ENCODE results near the gene CD59. TPM values are rescaled to one million over a fixed set of nuclear protein-coding genes. Genes with fewer than 3 reads are reported as not detected.

CD59 gene, protein sequence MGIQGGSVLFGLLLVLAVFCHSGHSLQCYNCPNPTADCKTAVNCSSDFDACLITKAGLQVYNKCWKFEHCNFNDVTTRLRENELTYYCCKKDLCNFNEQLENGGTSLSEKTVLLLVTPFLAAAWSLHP
- total RNA-seq: 10 to 100 TPM; 97.2 to 97.4 TPM

DNA sequence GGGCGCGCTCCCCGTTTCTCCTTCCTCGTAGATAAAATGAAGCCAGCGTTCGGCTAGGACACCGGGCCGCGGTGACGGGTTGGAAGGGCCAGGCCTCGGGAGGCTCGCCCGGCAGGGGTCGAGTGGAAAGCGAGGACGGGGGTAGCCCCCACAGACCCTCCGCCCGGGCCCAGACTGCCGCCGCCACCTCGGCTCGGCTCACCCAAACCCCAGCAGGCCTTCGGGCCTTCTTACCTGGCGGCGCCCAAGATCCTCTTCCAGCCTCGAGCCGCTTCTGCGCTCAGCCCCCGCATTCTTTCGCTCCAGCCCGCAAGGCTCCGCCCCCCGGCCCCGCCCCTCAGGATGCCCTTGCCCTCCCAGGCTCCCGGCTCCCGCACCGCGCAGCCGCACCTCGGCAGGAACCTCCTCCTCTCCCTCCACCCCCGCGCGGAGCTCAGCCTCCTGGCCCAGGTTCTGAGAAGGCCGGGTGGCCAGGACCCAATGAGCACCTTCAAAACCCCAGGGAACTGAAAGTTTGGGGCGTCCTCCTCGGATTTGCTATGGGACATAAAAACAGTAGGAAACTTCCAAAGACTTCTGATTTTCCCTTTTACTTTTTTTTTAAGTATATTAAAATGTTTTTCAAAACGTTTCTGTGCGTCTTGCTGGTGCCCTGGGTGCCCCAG lies at the start of gene CD59:
CD59 (minus strand) TSS at position 276 of the 665 bp plus-strand sequence. CDS start 13,978 bp downstream, outside the sequence.
- ChIA-PET POLR2A (interaction anchor here (0.7 kb wide), 1 partner anchor 58 kb away, joined by 12 read pairs; no protein-coding TSS in a partner anchor), CTCF (interaction anchor here (1.1 to 2.3 kb wide), 4 partner anchors 14 to 38 kb away, joined by 3 to 5 read pairs (median 4); partner anchors contain the start of gene FBXO3)
- peak; percentile 84 for DNase-seq
- Mint-ChIP-seq H3K4me1 (peaks cover 38% of the 10 kb centered on the region), H3K36me3 (ENCODE audit: low read depth) (peaks cover 20% of the 10 kb centered on the region), H3K4me3 (peak within 1 kb of the TSS; percentile 83), H3K27me3 (peaks cover 15% of the 10 kb centered on the region), H3K27ac (peak within 1 kb of the TSS; percentile 87), H3K9me3 (no peaks in the 10 kb centered on the region)

DNA sequence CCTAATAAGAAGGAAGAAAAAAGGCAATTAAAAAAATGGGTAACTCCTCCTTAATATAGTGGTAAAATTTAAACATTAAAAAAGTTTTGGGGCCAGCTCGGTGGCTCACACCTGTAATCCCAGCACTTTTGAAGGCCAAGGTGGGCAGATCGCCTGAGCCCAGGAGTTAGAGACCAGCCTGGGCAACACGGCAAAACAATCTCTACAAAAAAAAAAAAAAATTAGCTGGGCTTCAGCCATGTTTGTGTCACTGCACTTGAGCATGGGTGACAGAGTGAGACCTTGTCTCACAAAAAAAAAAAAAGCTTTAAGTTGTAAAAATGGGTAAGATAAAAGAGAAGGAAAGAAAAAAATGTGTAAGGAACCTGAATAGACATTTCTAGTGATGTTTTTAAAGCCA lies 49.4 kb upstream of the CD59 start:
- H3K4me3 Mint-ChIP-seq: no peak overlapping the region
- H3K36me3 Mint-ChIP-seq (ENCODE audit: low read depth): no peaks in the 10 kb centered on the region
- H3K4me1 Mint-ChIP-seq: peaks cover 6% of the 10 kb centered on the region
- ChIA-PET CTCF (no interaction called here), POLR2A (no interaction called here)
- DNase-seq: no peak
- H3K9me3 Mint-ChIP-seq: no peaks in the 10 kb centered on the region
- no peak overlapping the region for H3K27ac Mint-ChIP-seq
- H3K27me3 Mint-ChIP-seq: peaks cover 31% of the 10 kb centered on the region

DNA sequence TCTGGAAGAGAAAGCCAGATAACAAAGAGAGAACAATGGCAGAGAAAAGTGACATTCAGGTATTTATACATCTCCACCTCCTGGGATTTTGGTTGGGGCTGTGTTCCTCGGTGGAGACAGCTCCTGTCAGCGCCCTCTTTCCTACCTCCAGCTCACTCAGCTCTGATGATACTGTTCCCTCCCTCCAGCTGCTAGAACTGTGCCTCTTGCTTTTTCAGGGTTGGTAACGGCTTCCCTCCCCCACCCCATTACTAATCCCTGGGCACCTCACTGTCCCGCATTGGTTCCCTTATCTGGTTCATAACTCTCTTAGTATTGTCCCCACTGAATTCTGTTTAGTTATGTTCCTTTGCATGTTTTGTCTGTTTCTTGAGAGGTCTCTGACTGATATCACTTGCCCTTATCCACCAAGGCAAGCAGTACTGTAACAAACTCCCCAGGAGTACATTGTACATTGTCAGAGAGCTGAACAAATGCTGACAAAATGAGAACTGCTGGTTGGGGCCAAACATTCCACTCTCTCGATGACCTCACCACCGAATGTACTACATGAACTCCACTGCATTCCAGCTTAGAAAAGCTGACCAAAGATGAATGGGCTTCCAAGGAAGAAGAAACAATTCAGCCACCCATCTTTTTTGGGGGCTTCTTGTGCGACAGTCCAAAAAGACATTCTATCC lies 43.8 kb upstream of the CD59 start:
- no peaks in the 10 kb centered on the region for H3K9me3 Mint-ChIP-seq
- no peak overlapping the region for H3K4me3 Mint-ChIP-seq
- ChIA-PET POLR2A (no interaction called here), CTCF (interaction anchor here (0.6 kb wide), 1 partner anchor 498 kb away, joined by 3 read pairs; no protein-coding TSS in a partner anchor)
- H3K36me3 Mint-ChIP-seq (ENCODE audit: low read depth): no peaks in the 10 kb centered on the region
- DNase-seq: no peak
- H3K4me1 Mint-ChIP-seq: peaks cover 7% of the 10 kb centered on the region
- peaks cover 34% of the 10 kb centered on the region for H3K27me3 Mint-ChIP-seq
- no peak overlapping the region for H3K27ac Mint-ChIP-seq

DNA sequence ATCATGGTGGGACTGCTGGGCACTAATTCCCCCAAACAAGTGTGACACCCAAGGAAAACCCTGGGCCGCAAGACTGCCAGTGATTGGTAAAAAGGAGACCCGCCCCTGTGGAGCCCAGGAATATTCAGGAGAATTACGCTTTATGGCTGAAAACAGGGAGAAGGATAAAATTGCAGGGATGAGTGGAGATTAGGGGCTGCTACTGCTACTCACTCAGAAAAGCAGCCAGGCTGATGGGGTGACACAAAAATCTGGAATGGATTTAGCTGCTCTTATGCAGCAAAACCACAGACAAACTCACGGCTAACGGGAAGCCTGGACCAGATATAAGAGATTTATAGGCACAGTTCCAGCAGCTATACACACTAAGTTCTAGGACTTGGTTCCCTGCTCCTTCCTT lies 42.5 kb upstream of the CD59 start:
- Mint-ChIP-seq H3K4me3 (no peak overlapping the region), H3K27me3 (peaks cover 32% of the 10 kb centered on the region), H3K9me3 (no peaks in the 10 kb centered on the region), H3K36me3 (ENCODE audit: low read depth) (no peaks in the 10 kb centered on the region), H3K27ac (no peak overlapping the region), H3K4me1 (peaks cover 10% of the 10 kb centered on the region)
- POLR2A ChIA-PET: no interaction called here
- CTCF ChIA-PET: no interaction called here
- DNase-seq: no peak

DNA sequence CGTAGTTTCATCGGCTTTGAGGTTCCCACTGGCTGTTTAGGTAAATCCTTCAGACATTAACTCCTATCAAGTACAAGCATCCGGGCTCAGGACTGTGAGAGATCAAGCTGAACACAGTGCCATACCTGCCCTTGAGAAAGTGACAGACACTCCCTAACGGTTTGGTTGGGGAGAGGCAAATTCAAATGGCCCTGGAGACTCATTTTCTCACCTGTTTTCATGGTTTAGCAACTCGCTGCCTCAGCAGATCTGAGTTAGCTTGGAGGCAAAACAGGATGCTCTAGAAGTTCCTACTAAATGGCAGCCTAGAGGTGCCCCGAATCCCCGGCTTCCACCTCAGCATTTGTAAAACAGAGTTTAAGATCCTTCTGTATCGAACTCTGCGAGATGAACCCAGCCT lies 41.7 kb upstream of the CD59 start:
- POLR2A ChIA-PET: no interaction called here
- peaks cover 30% of the 10 kb centered on the region for H3K27me3 Mint-ChIP-seq

DNA sequence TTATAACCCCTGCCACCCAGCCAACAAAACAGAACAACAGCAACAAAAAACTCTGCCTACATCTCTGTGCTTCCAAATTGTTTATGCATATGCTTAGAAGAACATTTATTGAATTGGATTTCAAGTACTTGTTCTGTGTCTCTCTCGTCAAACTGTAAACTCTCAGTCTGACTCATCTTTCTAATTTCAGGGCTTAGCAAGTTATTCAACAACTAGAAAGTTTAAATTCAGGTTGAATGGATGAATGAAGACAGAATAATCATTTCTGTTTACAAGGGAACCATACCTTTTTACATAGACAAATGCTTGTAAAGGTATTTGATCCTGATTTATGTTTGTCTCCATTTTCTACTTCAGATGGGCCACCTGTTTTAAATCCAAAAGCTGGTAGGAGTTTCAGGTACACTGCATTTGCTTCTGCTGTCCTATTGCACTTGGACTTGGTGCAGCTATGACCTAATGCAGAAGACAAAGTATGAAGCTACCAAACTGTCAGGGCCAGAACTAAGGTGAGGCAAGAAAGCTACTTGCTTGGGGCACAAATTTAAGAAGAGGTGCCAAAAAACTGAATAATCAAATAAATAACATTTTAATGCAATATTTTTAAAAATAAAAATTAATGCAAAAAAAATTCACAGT lies 39.7 kb upstream of the CD59 start:
- no peaks in the 10 kb centered on the region for H3K9me3 Mint-ChIP-seq
- no peak overlapping the region for H3K4me3 Mint-ChIP-seq
- DNase-seq: no peak
- H3K36me3 Mint-ChIP-seq (ENCODE audit: low read depth): peaks cover 4% of the 10 kb centered on the region
- no peak overlapping the region for H3K27ac Mint-ChIP-seq
- ChIA-PET POLR2A (no interaction called here), CTCF (no interaction called here)
- H3K27me3 Mint-ChIP-seq: peaks cover 26% of the 10 kb centered on the region
- H3K4me1 Mint-ChIP-seq: peaks cover 30% of the 10 kb centered on the region

More for the DNA sequence above, 41.7 kb upstream of the CD59 start:
- Mint-ChIP-seq H3K4me1 (peaks cover 17% of the 10 kb centered on the region), H3K36me3 (ENCODE audit: low read depth) (no peaks in the 10 kb centered on the region), H3K27ac (no peak overlapping the region), H3K4me3 (no peak overlapping the region), H3K9me3 (no peaks in the 10 kb centered on the region)
- DNase-seq: no peak
- CTCF ChIA-PET: interaction anchor here (0.6 to 1.2 kb wide), 2 partner anchors 35 to 763 kb away, joined by 3 to 5 read pairs; no protein-coding TSS in a partner anchor

DNA sequence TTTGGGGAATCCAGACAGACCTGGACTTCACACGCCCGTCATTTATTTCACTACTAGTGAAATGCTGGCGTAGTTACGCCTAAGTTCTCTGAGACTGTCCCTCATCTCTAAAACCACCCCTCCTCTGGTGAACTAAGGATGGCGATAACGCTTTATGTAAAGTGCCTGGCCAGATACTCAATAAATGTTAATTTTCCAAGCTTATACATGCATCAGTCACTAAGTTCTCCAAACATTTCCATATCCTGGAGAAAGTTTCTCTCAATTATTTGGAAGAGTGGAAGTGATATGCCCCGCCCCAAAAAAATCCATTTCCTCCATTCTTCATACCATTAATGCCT lies 39.2 kb upstream of the CD59 start:
- CTCF ChIA-PET: interaction anchor here (2.0 kb wide), 1 partner anchor 38 kb away, joined by 5 read pairs; the partner anchor contains the start of gene CD59
- Mint-ChIP-seq H3K4me1 (peaks cover 30% of the 10 kb centered on the region), H3K4me3 (peak overlapping the region; percentile 92), H3K9me3 (no peaks in the 10 kb centered on the region), H3K27me3 (peaks cover 26% of the 10 kb centered on the region), H3K27ac (no peak overlapping the region), H3K36me3 (ENCODE audit: low read depth) (peaks cover 5% of the 10 kb centered on the region)
- POLR2A ChIA-PET: no interaction called here
- no peak for DNase-seq

DNA sequence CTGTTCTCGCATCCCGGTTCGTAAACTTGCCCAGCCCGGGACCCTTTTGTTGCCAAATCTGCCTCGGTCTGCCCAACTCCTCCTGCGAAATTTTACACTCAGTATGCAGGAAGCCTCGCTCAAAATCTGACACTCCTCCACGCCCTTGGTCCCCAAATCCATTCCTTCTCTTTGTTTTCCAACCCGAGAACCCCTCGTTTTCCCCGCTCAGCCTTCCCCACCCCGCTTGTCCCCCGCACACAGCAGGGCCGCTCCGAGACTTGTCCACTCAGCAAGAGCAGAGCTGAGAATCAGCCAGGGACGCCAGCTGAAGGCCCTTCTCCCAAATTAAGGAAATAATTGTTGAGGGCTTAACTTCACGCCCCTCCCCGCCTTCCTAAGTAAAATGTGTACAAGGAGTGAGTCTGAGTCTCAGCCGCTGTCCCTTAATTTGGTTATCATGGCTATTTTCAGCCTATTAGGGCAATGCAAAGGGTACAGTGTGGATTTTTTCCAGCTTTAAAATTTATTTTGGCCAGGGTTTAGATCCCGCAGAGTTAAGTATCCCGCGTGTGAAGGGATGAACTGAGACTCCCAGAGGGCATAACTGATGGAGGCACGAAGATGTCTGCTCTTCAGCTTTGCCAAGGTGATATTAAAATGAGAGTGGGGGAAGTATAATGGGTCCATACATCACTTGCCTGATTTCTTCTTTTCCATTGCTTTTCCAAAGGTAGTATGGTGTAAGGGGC lies 38.7 kb upstream of the CD59 start:
- Mint-ChIP-seq H3K4me3 (peak overlapping the region; percentile 92), H3K9me3 (no peaks in the 10 kb centered on the region), H3K27ac (peak overlapping the region; percentile 80), H3K36me3 (ENCODE audit: low read depth) (peaks cover 10% of the 10 kb centered on the region), H3K4me1 (peaks cover 30% of the 10 kb centered on the region), H3K27me3 (peaks cover 24% of the 10 kb centered on the region)
- POLR2A ChIA-PET: interaction anchor here (0.6 kb wide), 1 partner anchor 75 kb away, joined by 3 read pairs; no protein-coding TSS in a partner anchor
- no peak for DNase-seq
- CTCF ChIA-PET: interaction anchor here (0.6 to 2.0 kb wide), 3 partner anchors 38 to 1178 kb away, joined by 3 to 5 read pairs (median 3); partner anchors contain the start of gene CD59

DNA sequence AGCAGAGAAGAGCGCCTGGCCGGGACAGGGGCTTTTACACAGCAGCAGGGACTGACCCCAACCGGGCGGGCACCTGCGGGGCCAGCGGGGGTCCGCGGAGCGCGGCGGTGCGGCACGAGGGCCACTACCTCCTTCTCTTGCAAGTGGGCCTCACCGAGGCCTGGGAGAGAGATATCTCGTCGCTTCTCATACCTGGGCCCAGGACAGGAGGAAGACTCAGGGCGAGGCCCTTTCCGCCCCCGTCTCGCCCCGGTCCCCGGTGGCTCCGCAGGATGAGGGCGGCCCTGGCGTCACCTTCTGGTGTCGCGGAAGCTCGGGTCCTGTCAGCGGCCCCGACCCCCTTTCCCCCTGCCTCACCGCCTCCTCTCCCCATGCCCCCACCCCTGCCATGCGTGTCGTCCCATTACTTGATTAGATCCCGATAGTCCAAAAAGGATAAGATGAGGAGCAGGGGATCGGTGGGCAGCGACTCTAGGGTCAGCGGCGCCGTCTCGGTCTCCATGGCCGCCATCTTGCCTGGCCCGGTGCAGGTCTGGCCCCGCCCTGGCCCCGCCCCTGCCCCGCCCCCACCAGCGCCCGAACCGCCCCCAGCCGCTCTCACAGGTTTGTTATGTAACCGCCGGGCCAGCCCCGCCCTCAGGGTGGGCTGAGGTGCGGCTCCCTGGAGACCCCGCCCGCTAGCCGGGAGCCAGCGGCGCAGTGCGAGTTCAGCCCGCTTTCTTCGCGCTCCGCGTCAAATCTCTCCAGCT lies 37.9 kb upstream of the CD59 start, which contains the start of gene FBXO3:
FBXO3 (minus strand) TSS at position 534 of the 749 bp plus-strand sequence; CDS start at position 511, 23 bp downstream.
- POLR2A ChIA-PET: interaction anchor here (0.6 kb wide), 1 partner anchor 74 kb away, joined by 3 read pairs; no protein-coding TSS in a partner anchor

DNA sequence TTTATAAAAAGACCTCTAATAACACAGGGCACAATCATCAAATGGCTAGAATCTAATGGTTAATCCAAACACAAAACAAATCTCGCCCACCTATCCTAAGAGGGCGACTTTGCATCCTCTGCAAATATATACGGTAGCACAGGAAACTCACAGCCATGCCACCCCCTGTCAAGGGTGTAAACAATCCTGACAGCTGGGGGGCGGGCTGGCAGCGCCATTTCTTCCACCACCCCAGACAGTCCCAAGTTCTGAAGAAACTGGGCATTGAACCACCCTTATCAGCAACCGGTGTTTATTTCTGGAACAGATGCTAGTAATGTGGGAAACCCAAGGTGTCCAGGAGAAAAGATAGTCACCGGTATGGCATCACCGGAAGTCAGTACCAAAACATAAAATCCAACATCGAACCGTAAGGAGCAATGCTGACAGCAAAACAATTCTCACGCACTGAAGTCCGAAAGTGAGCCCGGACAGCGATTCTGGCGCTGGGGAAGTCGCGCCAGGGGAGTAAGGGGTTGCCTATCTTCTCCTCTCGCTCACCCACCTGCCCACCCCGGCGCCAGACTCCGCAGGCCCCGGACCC lies 37.3 kb upstream of the CD59 start:
- peak; percentile 51 for DNase-seq
- H3K27ac Mint-ChIP-seq: peak overlapping the region; percentile 95
- peaks cover 22% of the 10 kb centered on the region for H3K27me3 Mint-ChIP-seq
- POLR2A ChIA-PET: no interaction called here
- H3K4me1 Mint-ChIP-seq: peaks cover 30% of the 10 kb centered on the region
- peaks cover 18% of the 10 kb centered on the region for H3K36me3 Mint-ChIP-seq (ENCODE audit: low read depth)
- CTCF ChIA-PET: interaction anchor here (1.0 to 2.0 kb wide), 4 partner anchors 14 to 36 kb away, joined by 3 to 5 read pairs (median 4); partner anchors contain the start of gene CD59
- peak overlapping the region; percentile 92 for H3K4me3 Mint-ChIP-seq
- H3K9me3 Mint-ChIP-seq: no peaks in the 10 kb centered on the region

More for the DNA sequence above, 37.9 kb upstream of the CD59 start, which contains the start of gene FBXO3:
- H3K36me3 Mint-ChIP-seq (ENCODE audit: low read depth): peaks cover 15% of the 10 kb centered on the region
- CTCF ChIA-PET: interaction anchor here (1.2 to 2.0 kb wide), 2 partner anchors 37 to 82 kb away, joined by 3 to 5 read pairs; partner anchors contain the start of gene CD59
- peaks cover 22% of the 10 kb centered on the region for H3K27me3 Mint-ChIP-seq
- H3K27ac Mint-ChIP-seq: peak within 1 kb of the TSS; percentile 95
- DNase-seq: peak; percentile 88
- no peaks in the 10 kb centered on the region for H3K9me3 Mint-ChIP-seq
- H3K4me1 Mint-ChIP-seq: peaks cover 30% of the 10 kb centered on the region
- H3K4me3 Mint-ChIP-seq: peak within 1 kb of the TSS; percentile 92

DNA sequence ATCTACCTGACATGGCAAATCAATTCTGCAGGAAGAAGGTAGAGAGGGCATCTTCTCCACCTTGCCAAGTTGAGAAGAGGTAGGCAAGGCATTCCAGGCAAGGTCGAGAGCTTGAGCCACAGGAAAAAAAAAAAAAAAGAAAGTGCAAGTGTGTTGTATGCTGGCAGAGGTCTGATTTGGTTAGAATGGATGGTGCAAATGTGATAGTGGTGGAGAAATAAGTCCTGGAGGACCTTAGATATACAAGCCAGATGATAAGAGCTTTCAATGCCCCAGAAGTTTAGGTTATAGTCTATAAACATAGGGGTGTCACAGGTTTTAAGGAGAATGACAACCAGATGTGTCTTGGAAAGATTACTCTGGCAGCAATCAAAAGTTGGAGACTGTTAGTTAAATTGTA lies 36.6 kb upstream of the CD59 start:
- H3K4me1 Mint-ChIP-seq: peaks cover 30% of the 10 kb centered on the region
- CTCF ChIA-PET: interaction anchor here (1.0 to 1.3 kb wide), 3 partner anchors 14 to 30 kb away, joined by 3 to 4 read pairs (median 4); no protein-coding TSS in a partner anchor
- POLR2A ChIA-PET: no interaction called here
- H3K4me3 Mint-ChIP-seq: peak overlapping the region; percentile 92
- H3K36me3 Mint-ChIP-seq (ENCODE audit: low read depth): peaks cover 20% of the 10 kb centered on the region
- no peaks in the 10 kb centered on the region for H3K9me3 Mint-ChIP-seq
- H3K27me3 Mint-ChIP-seq: peaks cover 16% of the 10 kb centered on the region
- no peak for DNase-seq
- no peak overlapping the region for H3K27ac Mint-ChIP-seq
